K562 (cell line): Measurements from ENCODE around the gene ARL6IP4. TPM values are rescaled to one million over a fixed set of nuclear protein-coding genes. Genes with fewer than 3 reads are reported as not detected.

Source experiments
- ATAC-seq: fragments of 200-7000 bp; cut with Tn5 transposase; 3 replicates; pipeline ENCODE4 v1.9.1; 2020; ENCODE audit warnings: moderate library complexity
- BruUV-seq: library from RNA; stranded (reverse); fragments of 400-500 nt; replicated peaks from 2 replicates; lab custom pipeline; 2021; lab: Mats Ljungman, UMichigan
- CTCF ChIA-PET: fragments of 300-600 bp; formaldehyde crosslinking; extraction: SDS; loops from one replicate; lab custom pipeline; 2021; ENCODE audit warnings: low intra/inter-chr PET ratio; lab: Yijun Ruan, JAX
- POLR2A ChIA-PET: fragments of 300-600, 350-650 bp; sonication (Branson Sonifier 250); formaldehyde crosslinking; extraction: SDS; loops from one replicate; lab custom pipeline; 2021; ENCODE audit warnings: antibody characterized with exemption, inconsistent platforms; lab: Yijun Ruan, JAX
- DNase-seq, 4 experiments: peaks; one replicate each; pipeline versions ENCODE4 v3.0.0 to v3.0.0-alpha.2; 2011 to 2018; ENCODE audit warnings: low spot score in 3 of 4, mixed read lengths in 3 of 4; ENCODE audit errors: extremely low read depth in 1 of 4
- FAIRE-seq: peaks from 2 replicates; lab custom pipeline; 2011; peaks lifted over from hg19 to GRCh38; lab: Jason Lieb, UNC
- H2AFZ ChIP-seq: 2 replicates; pipeline ENCODE4 v1.6.0; 2011; ENCODE audit warnings: low read depth, low read length, control low read depth, inconsistent platforms
- H3K27ac ChIP-seq: fragments of 200-600 bp; 3 replicates; pipeline ENCODE4 v1.8.0; 2011; ENCODE audit warnings: low read depth, mild to moderate bottlenecking, control low read depth, inconsistent platforms, low read length, moderate library complexity, mixed read lengths; ENCODE audit errors: extremely low read depth
- H3K27me3 ChIP-seq, 2 experiments: fragments of 300-600 bp in 1 of 2; 2 replicates in 1 of 2; 3 replicates in 1 of 2; pipeline versions ENCODE4 v1.6.0 to v1.8.0; 2011; ENCODE audit warnings: inconsistent platforms in 2 of 2, low read length in 2 of 2, mild to moderate bottlenecking in 1 of 2, mixed read lengths in 1 of 2, moderate library complexity in 1 of 2; ENCODE audit not compliant: control insufficient read depth in 2 of 2, insufficient read depth in 2 of 2
- H3K36me3 ChIP-seq: fragments of 300-600 bp; 3 replicates; pipeline ENCODE4 v1.8.0; 2011; ENCODE audit warnings: mild to moderate bottlenecking, low read length, inconsistent platforms; ENCODE audit not compliant: control insufficient read depth, insufficient read depth
- H3K4me1 ChIP-seq, 2 experiments: fragments of 200-600 bp in 1 of 2; replicated peaks in 1 of 2; 2 replicates in 1 of 2; 3 replicates in 1 of 2; pipeline versions ENCODE4 v1.5.1 to v1.8.0; 2011; ENCODE audit warnings: inconsistent platforms in 2 of 2, low read length in 2 of 2, mild to moderate bottlenecking in 1 of 2, mixed read lengths in 1 of 2, moderate library complexity in 1 of 2; ENCODE audit not compliant: control insufficient read depth in 2 of 2, insufficient read depth in 2 of 2
- H3K4me2 ChIP-seq: 2 replicates; pipeline ENCODE4 v1.6.1; 2011; ENCODE audit warnings: low read length, control low read depth, inconsistent platforms, mixed read lengths; ENCODE audit not compliant: insufficient read depth
- H3K4me3 ChIP-seq: fragments of 200-600 bp; sonication (generic), shearing (Covaris generic); 2 replicates; pipeline ENCODE4 v1.5.1; 2016; ENCODE audit warnings: control low read depth, inconsistent platforms
- H3K79me2 ChIP-seq: fragments of 200-600 bp; 3 replicates; pipeline ENCODE4 v1.8.0; 2011; ENCODE audit warnings: low read length, inconsistent platforms; ENCODE audit not compliant: control insufficient read depth, insufficient read depth
- H3K9ac ChIP-seq, 2 experiments: 2 replicates each; pipeline versions ENCODE4 v1.6.0 to v1.6.1; 2011; ENCODE audit warnings: low read depth in 2 of 2, low read length in 2 of 2, control low read depth in 1 of 2, inconsistent platforms in 1 of 2, mild to moderate bottlenecking in 1 of 2, mixed read lengths in 1 of 2; ENCODE audit not compliant: insufficient read depth in 1 of 2
- H3K9me1 ChIP-seq: one replicate; pipeline ENCODE4 v1.6.0; 2011; ENCODE audit warnings: inconsistent platforms, mild to moderate bottlenecking, low read length, moderate library complexity; ENCODE audit not compliant: control insufficient read depth, insufficient read depth
- H3K9me3 ChIP-seq: replicated peaks from 2 replicates; pipeline ENCODE4 v1.5.1; 2011; ENCODE audit warnings: low read depth, low read length, inconsistent platforms; ENCODE audit not compliant: control insufficient read depth, insufficient read depth
- H4K20me1 ChIP-seq: replicated peaks from 2 replicates; pipeline ENCODE4 v1.6.1; 2011; ENCODE audit warnings: low read length, inconsistent platforms, mixed read lengths; ENCODE audit not compliant: control insufficient read depth, insufficient read depth
- CCAR2 ChIP-seq: fragments of 200-400 bp; formaldehyde crosslinking; IDR thresholded peaks from 2 replicates; pipeline ENCODE4 v1.6.1; 2017; ENCODE audit warnings: mild to moderate bottlenecking, low read depth, low read length
- ESRRA ChIP-seq: fragments of 450-650 bp; IDR thresholded peaks from 2 replicates; pipeline ENCODE4 v1.6.1; 2014; ENCODE audit warnings: low read depth, mild to moderate bottlenecking, moderate library complexity, borderline replicate concordance
- HMG20B ChIP-seq: fragments of 250-450 bp; sonication (Bioruptor Pico); IDR thresholded peaks from 2 replicates; pipeline ENCODE4 v1.5.0; 2021; ENCODE audit warnings: mild to moderate bottlenecking
- KAT2B ChIP-seq: IDR thresholded peaks from one replicate; pipeline ENCODE4 v1.6.1; 2012; ENCODE audit warnings: low read depth, mild to moderate bottlenecking, control low read depth, inconsistent platforms, low read length, moderate library complexity
- KDM1A ChIP-seq, 2 experiments: fragments of 450-650 bp; IDR thresholded peaks; 2 replicates each; pipeline ENCODE4 v1.6.1; 2016; ENCODE audit warnings: mild to moderate bottlenecking in 2 of 2
- MAZ ChIP-seq, 2 experiments: fragments of 450-650 bp in 1 of 2; sonication (generic) in 1 of 2; formaldehyde crosslinking; IDR thresholded peaks in 1 of 2; conservative IDR thresholded peaks in 1 of 2; 2 replicates each; pipeline versions ENCODE4 v1.4.0 to v1.5.0; 2020; ENCODE audit warnings: mild to moderate bottlenecking in 1 of 2, missing genetic modification reagents in 1 of 2
- MCM3 ChIP-seq: fragments of 450-650 bp; IDR thresholded peaks from 2 replicates; pipeline ENCODE4 v1.6.1; 2016
- MYC ChIP-seq, 2 experiments: fragments of 250-450 bp in 1 of 2; sonication (Bioruptor Pico) in 1 of 2; IDR thresholded peaks; 2 replicates each; pipeline versions ENCODE4 v1.5.1 to v1.6.1; 2012 to 2021; ENCODE audit warnings: low read depth in 2 of 2, borderline replicate concordance in 1 of 2, improper control_type of control experiment in 1 of 2, low read length in 1 of 2, mild to moderate bottlenecking in 1 of 2, moderate library complexity in 1 of 2
- NCOA6 ChIP-seq: fragments of 450-650 bp; IDR thresholded peaks from 2 replicates; pipeline ENCODE4 v1.6.1; 2017; ENCODE audit warnings: mild to moderate bottlenecking
- SMAD4 ChIP-seq: fragments of 250-450 bp; sonication (Bioruptor Pico); conservative IDR thresholded peaks from 2 replicates; pipeline ENCODE4 v1.8.0; 2021; ENCODE audit warnings: inconsistent platforms, mild to moderate bottlenecking, moderate library complexity
- ZNF197 ChIP-seq: fragments of 200-800 bp; sonication (Bioruptor generic); IDR thresholded peaks from 2 replicates; pipeline ENCODE4 v1.6.1; 2016; ENCODE audit warnings: low read depth, missing genetic modification characterization, missing compliant biosample characterization
- ZNF263 ChIP-seq: sonication (generic); formaldehyde crosslinking; IDR thresholded peaks from 2 replicates; pipeline ENCODE4 v1.8.0; 2022; ENCODE audit warnings: mild to moderate bottlenecking, missing genetic modification reagents, borderline replicate concordance
- WGBS: fragments of 100-300 bp; shearing (Covaris generic); methylation state at CpG from one replicate; pipeline ENCODE4 v1.1.6; 2016; ENCODE audit warnings: low coverage, mixed read lengths; ENCODE audit not compliant: insufficient coverage; ENCODE audit errors: missing lambda C conversion rate; 5-methylcytosine and 5-hydroxymethylcytosine counted together
- in situ Hi-C: fragments of 300-500 bp; cut with MboI; formaldehyde crosslinking; loops from 4 replicates; pipeline ENCODE4 v1.15.0; 2018; ENCODE audit warnings: inconsistent platforms, mixed read lengths
- intact Hi-C: fragments of 100-400 bp; cut with micrococcal nuclease; formaldehyde crosslinking; loops from 2 replicates; pipeline ENCODE4 v1.14.2; 2022
- polyA plus RNA-seq, 8 experiments: library from polyadenylated mRNA; depleted of rRNA in 4 of 8; stranded (reverse) in 5 of 8; unstranded in 3 of 8; fragments of >200 nt; fragmentation: Nextera tagmentation in 2 of 8; fragmentation: Illumina TruSeq in 1 of 8; extraction: Ambion mirVana in 2 of 8; extraction: Trizol in 1 of 8; gene quantifications; 2 replicates each; pipeline versions ENCODE4 v1.2.1 to v1.2.3, GENCODE V29; 2011 to 2014; ENCODE audit warnings: inconsistent platforms in 1 of 8, missing spikeins in 1 of 8
- total RNA-seq, 7 experiments: library from RNA; depleted of rRNA in 6 of 7; stranded (reverse); fragments of >200 nt in 6 of 7; fragmentation: Illumina TruSeq in 2 of 7; extraction: Trizol in 2 of 7; gene quantifications; 2 replicates each; pipeline versions ENCODE4 v1.2.1 to v1.2.3, GENCODE V29; 2011 to 2021; ENCODE audit warnings: low replicate concordance in 1 of 7
- TF ChIP-seq, protein P1 (sequence below): fragments of 250-450 bp; sonication (Bioruptor Pico); IDR thresholded peaks from 2 replicates; pipeline ENCODE4 v1.8.0; 2021; ENCODE audit warnings: moderate library complexity, mild to moderate bottlenecking, inconsistent platforms
- TF ChIP-seq, protein P2 (sequence below), 3 experiments: IDR thresholded peaks in 2 of 3; conservative IDR thresholded peaks in 1 of 3; 2 replicates each; pipeline ENCODE4 v1.5.1; 2011 to 2012; ENCODE audit warnings: low read length in 3 of 3, mild to moderate bottlenecking in 3 of 3, control low read depth in 2 of 3, improper control_type of control experiment in 1 of 3, inconsistent platforms in 1 of 3, low read depth in 1 of 3, mixed read lengths in 1 of 3, moderate library complexity in 1 of 3; ENCODE audit not compliant: insufficient read depth in 2 of 3
- TF ChIP-seq, protein P3 (sequence below): fragments of 200-800 bp; sonication (Bioruptor generic); IDR thresholded peaks from 2 replicates; pipeline ENCODE4 v1.6.1; 2017; ENCODE audit warnings: missing genetic modification characterization, missing compliant biosample characterization

Gene ARL6IP4
- total and polyA plus RNA-seq, 9 of the 15 experiments (the other 6 are each of a cell fraction or from before 2014, with no cell fraction given): 2.4 to 255 (median 151) TPM

DNA sequence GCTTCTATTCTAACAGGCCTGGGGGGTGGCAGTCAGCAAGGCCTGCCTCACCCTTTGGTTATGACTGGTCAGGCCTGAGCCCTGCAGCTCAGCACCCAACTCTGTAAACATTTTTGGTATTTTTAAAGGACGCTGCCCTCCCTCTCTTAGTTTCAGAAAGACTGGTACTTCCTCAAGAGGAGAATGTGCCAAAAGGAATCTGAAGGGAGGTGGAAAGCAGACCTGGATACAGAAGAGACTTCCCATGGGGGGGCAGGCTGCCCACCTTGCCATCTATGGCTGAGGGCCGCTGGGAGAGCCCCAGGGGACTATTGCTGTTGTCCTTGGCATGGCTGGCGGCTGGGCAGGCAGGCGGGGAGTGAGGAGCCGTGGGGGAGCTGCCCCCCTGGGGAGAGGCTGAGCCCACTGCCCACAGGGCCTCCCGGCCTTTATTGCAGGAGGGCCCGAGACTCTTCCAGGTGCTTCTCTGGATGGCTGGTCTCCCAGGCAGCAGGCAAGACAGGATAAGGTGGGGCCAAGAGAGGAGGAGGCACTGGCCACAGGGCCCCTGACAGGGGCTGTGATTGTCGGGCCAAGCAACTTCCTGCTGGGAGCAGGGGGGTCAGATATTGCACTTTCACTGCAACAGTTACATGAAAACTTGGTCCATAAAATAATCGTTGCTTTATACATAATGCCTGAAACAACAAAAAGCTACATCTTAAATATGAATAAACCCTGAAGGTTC lies 3.5 kb downstream of the ARL6IP4 start:
- ATAC-seq (peak; percentile 15), DNase-seq (peak in 3 of 4 experiments; percentile 42 to 50 (median 49)), FAIRE-seq (peak; percentile 65)
- Histone ChIP-seq H3K27me3 (no peaks in the 10 kb centered on the region), H3K4me2 (no peak overlapping the region), H3K36me3 (peaks cover 36% of the 10 kb centered on the region), H3K27ac (peak overlapping the region; percentile 67; the same call in 2 of the 3 replicates), H3K79me2 (peaks cover 30% of the 10 kb centered on the region), H2AFZ (no peak overlapping the region), H4K20me1 (peaks cover 5% of the 10 kb centered on the region; the same call in 1 of the 2 replicates), H3K9ac (no peak overlapping the region; a peak in 1 of 4 replicates), H3K4me3 (no peak overlapping the region), H3K9me3 (no peaks in the 10 kb centered on the region), H3K4me1 (peaks cover 33 to 98% of the 10 kb centered on the region in 2 experiments), H3K9me1 (no peaks in the 10 kb centered on the region)
- no TSS peak for BruUV-seq
- POLR2A ChIA-PET: interaction anchor here (0.7 to 4.0 kb wide), 8 partner anchors 8 to 248 kb away, joined by 3 to 22 read pairs (median 4); partner anchors contain the start of genes ABCB9, MPHOSPH9 and OGFOD2
- WGBS: 54% methylated on average over 9 of the region's 9 CpGs
- CTCF ChIA-PET: no interaction called here
- in situ Hi-C loops (no loop called here), intact Hi-C loops (loop anchor here (5.0 to 10.0 kb wide), 2 partner anchors 48 to 161 kb away; no protein-coding TSS in a partner anchor)
- no peak for TF ChIP-seq ZNF263 (CRISPR knock-in tag)
- TF ChIP-seq MCM3: no peak
- peak in 1 of 2 experiments; percentile 18; a peak in 1 of 4 replicates for TF ChIP-seq KDM1A (IDR thresholded peaks at IDR 0.05)
- TF ChIP-seq SMAD4: 0 out of 2 replicates have a peak, but pooled peaks have one; percentile 12
- TF ChIP-seq, protein P1, sequence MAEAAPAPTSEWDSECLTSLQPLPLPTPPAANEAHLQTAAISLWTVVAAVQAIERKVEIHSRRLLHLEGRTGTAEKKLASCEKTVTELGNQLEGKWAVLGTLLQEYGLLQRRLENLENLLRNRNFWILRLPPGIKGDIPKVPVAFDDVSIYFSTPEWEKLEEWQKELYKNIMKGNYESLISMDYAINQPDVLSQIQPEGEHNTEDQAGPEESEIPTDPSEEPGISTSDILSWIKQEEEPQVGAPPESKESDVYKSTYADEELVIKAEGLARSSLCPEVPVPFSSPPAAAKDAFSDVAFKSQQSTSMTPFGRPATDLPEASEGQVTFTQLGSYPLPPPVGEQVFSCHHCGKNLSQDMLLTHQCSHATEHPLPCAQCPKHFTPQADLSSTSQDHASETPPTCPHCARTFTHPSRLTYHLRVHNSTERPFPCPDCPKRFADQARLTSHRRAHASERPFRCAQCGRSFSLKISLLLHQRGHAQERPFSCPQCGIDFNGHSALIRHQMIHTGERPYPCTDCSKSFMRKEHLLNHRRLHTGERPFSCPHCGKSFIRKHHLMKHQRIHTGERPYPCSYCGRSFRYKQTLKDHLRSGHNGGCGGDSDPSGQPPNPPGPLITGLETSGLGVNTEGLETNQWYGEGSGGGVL (CRISPR knock-in tag): no peak
- TF ChIP-seq, protein P2, sequence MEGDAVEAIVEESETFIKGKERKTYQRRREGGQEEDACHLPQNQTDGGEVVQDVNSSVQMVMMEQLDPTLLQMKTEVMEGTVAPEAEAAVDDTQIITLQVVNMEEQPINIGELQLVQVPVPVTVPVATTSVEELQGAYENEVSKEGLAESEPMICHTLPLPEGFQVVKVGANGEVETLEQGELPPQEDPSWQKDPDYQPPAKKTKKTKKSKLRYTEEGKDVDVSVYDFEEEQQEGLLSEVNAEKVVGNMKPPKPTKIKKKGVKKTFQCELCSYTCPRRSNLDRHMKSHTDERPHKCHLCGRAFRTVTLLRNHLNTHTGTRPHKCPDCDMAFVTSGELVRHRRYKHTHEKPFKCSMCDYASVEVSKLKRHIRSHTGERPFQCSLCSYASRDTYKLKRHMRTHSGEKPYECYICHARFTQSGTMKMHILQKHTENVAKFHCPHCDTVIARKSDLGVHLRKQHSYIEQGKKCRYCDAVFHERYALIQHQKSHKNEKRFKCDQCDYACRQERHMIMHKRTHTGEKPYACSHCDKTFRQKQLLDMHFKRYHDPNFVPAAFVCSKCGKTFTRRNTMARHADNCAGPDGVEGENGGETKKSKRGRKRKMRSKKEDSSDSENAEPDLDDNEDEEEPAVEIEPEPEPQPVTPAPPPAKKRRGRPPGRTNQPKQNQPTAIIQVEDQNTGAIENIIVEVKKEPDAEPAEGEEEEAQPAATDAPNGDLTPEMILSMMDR (IDR thresholded peaks at IDR 0.05 in 2 of 3, conservative IDR thresholded peaks at IDR 0.05 in 1 of 3; ENCODE audit: insufficient read depth in 2 of 3, low read depth in 1 of 3, low read length in 3 of 3): no peak
- TF ChIP-seq ESRRA: no peak
- no peak for TF ChIP-seq HMG20B (CRISPR knock-in tag)
- no peak for TF ChIP-seq NCOA6
- 0 out of 4 replicates have a peak, but pooled peaks of 1 of the 2 experiments have one; percentile 12 for TF ChIP-seq MAZ (CRISPR knock-in tag; conservative IDR thresholded peaks at IDR 0.05 in 1 of 2, IDR thresholded peaks at IDR 0.05 in 1 of 2)
- TF ChIP-seq KAT2B: no peak
- TF ChIP-seq CCAR2: no peak
- TF ChIP-seq, protein P3, sequence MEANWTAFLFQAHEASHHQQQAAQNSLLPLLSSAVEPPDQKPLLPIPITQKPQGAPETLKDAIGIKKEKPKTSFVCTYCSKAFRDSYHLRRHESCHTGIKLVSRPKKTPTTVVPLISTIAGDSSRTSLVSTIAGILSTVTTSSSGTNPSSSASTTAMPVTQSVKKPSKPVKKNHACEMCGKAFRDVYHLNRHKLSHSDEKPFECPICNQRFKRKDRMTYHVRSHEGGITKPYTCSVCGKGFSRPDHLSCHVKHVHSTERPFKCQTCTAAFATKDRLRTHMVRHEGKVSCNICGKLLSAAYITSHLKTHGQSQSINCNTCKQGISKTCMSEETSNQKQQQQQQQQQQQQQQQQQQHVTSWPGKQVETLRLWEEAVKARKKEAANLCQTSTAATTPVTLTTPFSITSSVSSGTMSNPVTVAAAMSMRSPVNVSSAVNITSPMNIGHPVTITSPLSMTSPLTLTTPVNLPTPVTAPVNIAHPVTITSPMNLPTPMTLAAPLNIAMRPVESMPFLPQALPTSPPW: peak; percentile 64
- TF ChIP-seq ZNF197: no peak
- no peak for TF ChIP-seq MYC (IDR thresholded peaks at IDR 0.05; ENCODE audit: low read depth, low read length)
- TF ChIP-seq MYC (CRISPR knock-in tag; IDR thresholded peaks at IDR 0.05; ENCODE audit: borderline replicate concordance, low read depth): no peak
